ENCODE data around the gene KRT83. TPM values are rescaled to one million over a fixed set of nuclear protein-coding genes. Genes with fewer than 3 reads are reported as not detected.
"Not testable (repeated sequence)": the region's sequence is repeated elsewhere in the genome, so short reads cannot be mapped to it uniquely, and the experiment has no call there.

KRT83 gene
- polyA plus RNA-seq, 3 donors = not detected

DNA sequence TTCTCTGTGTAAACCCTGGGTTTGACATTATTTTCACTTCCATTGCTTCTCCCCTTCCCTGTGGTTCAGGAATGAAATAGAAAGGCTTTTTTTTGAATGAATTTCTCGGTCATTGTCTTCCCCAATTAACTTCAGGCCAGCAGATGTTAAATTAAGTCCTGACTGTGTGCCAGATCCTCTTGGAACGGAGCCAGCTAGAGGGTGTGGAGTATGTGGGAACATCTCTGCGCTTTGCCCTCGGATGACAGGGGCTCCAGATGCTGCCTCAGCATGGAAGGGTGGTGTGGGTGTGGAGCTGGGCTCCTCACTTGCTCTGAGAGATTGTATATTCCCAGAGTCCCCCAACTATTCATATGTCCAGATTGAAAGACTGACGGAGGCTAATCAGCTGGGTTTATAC is 33.0 kb upstream of the KRT83 start:
- no peak for DNase-seq

DNA sequence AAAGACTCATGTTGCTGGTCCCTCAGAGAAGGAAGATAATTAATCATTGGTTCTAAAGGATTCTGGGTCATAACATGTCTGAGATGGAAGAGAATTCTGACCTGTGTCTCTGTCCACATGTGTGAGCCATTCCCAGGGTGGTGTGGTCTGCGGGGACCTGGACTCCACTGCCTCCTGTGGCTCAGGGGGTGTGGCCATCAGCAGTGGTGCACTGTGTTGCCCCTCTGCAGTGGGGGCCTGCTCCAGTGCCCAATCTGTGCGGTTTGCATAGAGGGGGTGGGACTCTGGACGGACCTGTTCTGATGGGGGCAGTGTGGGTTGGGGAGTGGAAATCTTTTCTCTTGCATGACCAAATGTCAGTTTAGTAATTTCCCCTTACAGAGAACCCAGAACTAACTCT is 32.6 kb upstream of the KRT83 start:
- no peak for DNase-seq

DNA sequence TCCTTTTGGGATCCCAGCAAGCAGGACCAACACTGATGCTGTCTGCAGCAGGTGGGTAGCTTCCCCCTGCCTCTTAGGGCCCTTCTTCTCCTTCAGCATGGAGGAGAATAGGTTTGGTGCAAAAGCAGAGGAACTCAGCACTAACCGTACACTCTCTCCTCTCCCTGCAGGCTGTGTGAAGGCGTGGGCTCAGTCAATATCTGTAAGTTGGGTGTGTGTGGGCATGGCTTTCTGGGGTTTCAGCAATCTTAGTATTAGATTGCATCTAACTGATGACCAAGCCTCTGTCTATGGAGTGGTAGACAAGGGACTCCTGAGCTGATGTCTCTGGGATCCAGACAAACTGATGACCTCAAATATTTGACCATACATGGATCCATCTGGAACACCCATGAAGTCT is 31.8 kb upstream of the KRT83 start:
- no peak for DNase-seq

DNA sequence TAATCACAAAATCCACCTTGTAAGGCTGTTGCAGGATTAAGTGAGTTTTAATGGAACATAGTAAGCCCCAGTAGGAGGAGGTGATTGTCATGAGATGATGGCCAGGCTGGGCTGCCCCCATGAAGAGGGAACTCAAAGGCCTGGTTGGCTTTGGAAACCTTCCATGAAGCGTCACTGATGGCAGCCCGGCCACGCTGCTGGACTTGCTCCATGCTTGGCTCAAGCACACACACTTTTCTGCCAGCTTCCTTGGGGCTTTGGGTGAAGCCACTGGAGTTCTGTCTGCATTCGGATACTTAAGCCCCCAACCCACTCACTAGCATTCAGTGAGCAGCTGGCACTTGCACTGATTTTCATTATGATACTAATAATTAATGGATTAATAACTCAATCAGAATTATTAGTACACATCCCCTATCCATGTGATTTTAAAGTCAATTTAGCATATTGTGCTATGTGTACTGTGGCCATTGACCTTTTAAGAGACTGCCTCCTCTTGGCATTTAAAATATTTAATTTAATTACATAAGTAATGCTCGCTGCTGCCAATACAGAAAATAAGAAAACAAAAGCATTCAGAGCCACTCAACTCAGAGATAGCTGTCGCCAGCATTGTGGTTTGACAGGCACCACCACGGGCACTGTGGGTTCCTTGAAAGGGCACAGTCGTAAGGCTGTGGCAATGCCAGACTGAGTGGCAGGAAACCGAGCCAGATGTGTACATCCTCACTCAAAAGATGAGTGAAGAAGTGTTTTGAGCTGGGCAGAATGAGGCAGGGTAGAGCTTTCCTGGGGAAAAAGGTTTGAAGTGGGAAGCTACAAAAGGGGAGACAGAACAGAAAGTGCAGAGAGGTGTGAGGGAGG is 30.2 kb upstream of the KRT83 start:
- DNase-seq = no peak

DNA sequence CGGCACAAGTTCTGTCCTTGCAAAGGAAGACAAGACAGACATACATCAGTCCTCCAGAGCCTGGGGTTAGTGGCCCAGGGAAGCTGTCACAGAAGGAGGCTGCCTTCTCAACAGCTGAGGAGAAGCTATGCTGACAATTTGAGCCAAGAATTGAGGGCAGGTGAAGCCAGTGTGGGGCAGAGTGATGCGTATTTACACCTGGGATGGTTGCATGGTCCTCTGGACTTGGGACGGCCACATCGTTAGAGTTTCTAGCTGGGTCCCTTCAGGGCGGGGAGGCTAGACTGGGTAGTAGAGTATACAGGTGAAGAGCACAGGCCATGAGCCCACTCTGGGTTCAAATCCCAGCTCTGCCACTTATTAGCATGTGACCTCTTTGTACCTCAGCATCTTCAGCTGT is 29.6 kb upstream of the KRT83 start:
- DNase-seq = no peak

DNA sequence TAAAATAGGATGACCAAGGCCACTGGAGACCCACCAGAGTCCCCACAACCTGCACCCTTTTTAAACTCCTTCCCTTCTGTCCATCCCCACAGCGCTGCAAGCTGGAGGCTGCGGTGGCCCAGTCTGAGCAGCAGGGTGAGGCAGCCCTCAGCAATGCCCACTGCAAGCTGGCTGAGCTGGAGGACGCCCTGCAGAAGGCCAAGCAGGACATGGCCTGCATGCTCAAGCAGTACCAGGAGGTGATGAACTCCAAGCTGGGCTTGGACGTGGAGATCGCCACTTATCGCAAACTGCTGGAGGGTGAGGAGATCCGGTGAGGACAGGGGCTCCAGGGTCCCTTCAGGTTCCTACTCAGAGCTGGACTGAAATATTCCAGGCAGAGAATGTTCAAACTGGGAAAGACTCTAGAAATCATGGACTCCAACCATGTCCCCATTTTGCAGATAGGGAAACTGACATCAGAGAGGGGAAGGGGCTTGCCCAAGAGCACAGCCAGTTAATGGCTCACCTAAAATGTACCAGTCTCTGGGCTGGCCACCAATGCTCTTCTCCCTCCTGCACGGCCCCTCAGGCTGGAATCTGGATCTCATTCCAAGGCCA is 28.9 kb upstream of the KRT83 start:
- DNase-seq = no peak

DNA sequence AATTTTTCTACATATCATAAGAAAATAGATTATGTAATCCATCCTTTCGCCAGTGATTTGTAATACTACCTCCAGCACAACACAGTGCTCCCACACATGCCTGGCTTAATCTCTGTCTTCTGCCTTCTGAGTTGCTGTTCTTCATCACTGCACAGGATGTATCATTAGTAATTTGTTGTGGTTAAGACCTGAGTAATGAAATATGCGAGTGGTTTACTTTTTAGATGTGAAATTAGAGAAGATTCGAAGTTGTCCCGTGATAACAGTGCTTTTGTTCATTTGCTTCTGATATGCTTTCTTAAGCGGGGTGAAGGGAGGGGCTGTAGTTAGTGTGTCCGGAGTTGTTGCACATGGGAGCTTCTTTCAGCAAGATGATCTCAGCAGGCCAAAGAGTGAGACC is 28.0 kb upstream of the KRT83 start:
- no peak for DNase-seq

DNA sequence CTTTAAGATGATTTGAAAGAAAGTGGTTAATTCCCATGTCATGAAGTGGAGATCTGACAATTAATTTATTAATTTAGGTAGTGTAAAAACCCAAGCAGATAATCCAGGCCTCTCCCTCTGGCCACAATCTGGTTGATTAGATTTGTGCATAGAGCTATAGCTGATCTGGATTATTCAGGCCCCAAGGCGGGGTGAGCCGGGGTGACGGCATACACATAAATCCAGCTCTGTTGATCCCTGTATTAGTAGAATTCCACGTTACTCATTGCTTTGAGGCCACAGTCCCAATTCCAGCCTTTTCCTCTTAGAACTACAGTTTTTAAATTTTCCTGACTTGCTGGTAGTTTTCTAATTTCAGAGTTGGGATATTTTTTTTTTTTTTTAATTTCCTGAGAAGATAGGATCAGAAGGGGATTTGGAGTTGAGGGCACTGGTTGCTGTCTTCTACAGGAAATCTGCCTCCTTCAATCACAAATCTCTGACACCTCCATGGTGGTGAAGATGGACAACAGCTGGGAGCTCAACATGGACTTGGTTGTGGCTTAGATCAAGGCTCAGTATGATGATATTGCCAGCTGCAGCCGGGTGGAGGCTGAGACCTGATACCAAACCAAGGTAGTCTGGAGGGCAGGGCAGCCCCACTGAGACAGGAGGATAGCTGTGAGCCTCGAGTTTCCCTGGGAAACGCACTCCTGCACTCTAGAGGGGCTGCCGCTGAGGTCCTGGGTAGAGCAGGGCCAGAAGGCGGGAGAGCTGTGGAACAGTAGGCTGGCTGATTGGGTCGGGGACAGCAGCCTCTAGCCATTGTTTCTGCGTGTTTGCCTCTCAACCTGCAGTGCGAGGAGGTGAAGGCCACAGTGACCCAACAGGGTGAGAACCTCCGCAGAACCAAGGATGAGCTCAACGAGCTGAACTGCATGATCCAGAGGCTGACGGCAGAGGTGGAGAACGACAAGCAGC is 26.6 kb upstream of the KRT83 start:
- no peak for DNase-seq

DNA sequence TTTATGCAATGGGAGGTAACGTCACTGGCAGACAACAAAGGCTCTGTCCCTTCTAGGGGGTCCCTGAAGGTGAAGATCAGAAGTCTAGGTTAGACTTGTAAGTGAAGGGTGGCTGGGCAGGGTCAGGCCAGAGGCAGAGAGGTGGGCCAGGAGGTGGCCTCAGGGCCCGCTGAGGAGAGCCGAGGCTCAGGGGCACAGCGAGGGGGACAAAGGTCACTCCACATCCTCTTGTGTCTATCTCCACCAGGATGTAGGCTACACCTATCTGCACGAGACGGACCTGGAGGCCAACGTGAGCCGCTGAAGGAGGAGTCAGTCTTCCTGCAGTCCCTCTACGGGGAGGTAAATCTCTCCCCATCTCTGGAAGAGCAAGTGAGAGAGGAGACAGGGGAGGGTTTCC is 25.8 kb upstream of the KRT83 start:
- DNase-seq = no peak

DNA sequence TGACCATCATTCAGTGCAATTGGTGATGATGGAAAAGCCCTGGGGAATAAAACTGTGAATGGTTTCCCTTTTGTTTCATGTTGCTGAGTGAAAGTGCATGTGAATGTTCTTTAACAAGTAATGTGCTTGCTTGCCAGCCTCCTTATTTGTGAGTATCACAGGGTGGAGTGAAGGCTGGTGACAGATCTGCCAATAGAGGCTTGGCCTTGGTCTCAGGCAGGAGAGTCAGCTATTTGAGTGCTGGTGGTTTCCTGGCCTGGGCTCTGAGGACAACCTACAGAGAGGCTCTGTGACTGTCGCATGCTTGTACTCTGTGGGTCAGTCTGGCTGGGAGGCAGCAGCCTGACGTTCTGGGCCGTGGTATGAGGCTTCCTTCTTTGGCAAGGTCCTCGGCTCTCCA is 25.4 kb upstream of the KRT83 start:
- DNase-seq = no peak

DNA sequence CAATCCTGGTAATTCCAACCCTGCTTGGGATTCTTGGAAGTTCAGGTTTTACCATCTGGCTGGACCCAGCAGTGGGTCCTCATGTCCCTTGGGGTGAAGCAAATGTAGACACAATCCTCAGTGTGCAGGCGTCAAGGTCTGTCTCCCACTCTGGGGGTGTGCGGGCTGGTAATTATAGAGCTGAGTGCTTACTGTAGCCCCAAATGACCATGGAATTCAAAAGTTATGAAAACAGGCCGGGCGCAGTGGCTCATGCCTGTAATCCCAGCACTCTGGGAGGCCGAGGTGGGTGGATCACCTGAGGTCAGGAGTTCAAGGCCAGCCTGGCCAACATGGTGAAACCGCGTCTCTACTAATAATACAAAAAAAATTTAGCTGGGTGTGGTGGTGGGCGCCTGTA is 23.8 kb upstream of the KRT83 start:
- DNase-seq = not testable (repeated sequence)

DNA sequence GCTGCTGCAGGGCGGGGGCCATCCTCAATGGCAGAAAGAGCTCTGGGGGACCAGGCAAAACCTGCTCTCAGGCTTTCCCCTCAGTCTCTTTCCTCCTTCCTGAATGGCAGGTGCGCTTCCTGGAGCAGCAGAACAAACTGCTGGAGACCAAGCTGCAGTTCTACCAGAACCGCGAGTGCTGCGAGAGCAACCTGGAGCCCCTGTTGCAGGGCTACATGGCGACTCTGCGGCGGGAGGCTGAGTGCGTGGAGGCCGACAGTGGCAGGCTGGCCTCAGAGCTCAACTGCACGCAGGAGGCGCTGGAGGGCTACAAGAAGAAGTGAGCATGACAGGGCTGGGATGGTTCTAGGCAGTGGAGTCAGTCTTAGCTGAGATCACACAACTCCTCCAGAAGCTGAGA is 22.9 kb upstream of the KRT83 start:
- DNase-seq = no peak

DNA sequence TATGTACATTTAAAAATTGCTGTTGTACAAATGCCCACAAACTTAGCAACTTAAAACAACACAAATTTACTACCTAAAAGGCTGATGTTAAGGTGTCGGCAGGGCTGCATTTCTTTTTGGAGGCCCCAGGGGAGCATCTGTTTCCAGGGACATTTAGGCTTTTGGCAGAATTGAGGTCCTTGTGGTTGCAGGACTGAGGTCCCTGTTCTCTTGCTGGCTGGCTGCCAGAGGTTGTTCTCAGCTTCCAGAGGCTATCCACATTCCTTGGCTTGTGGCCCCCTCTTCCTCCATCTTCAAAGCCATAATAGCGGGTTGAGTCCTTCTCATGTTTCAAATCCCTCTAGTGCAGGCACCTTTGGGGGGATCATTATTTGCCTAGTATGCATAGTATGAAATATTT is 22.4 kb upstream of the KRT83 start:
- no peak for DNase-seq

DNA sequence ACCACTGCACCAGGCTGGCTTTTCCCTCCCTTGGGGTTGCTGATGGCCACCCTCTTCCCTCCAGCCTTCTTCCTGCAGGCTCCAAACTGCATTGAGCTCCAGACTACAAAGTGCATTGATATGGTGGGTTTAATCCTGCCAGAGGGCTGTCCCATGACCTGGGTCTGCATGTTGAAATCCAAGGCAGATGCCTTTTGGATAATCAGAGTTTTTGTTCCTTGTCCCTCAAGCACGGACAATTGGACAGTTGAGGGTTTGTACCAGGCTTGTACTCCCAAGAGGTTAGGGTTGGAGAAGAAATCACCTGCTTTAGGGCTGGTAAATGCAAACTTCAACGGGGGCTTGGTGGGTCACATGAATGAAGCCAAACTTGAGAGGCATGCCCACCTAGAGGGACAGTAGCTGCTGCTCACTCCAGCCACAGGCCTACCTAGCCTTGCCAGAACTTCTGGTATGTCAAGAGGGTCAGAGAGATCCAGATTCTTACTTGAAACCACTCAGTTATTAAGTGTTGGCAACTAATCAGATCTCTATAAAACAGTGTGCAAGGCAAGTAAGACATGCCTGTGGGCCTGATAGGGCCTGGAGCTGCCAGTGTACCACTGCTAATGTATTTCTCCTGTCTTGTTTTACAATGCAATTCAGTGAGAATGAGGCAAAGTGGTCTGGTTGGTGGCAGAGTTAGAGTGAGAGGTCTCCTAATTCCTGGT is 21.7 kb upstream of the KRT83 start:
- no peak for DNase-seq

DNA sequence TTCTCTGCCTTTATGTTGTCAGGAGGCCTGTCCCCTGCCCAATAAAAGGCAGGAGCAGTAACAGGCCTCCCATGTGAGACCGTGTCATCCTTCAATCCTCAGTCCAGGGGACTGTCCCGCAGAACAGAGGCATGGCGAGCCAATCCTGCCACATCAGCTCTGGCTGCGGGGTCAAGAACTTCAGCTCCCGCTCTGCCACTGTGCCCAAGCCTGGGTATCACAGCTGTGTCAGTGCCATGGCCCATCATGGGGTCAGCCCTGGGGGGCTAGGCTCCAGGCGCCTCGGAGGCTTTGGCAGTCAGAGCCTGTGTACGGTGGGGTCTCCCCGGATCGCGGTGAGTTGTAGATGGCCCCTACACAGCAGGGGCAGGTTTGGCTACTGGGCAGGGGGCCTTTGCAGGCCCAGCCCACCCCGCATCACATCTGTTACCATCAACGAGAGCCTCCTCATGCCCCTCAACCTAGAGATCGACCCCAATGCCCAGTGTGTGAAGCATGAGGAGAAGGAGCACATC is 19.9 kb upstream of the KRT83 start:
- no peak for DNase-seq

DNA sequence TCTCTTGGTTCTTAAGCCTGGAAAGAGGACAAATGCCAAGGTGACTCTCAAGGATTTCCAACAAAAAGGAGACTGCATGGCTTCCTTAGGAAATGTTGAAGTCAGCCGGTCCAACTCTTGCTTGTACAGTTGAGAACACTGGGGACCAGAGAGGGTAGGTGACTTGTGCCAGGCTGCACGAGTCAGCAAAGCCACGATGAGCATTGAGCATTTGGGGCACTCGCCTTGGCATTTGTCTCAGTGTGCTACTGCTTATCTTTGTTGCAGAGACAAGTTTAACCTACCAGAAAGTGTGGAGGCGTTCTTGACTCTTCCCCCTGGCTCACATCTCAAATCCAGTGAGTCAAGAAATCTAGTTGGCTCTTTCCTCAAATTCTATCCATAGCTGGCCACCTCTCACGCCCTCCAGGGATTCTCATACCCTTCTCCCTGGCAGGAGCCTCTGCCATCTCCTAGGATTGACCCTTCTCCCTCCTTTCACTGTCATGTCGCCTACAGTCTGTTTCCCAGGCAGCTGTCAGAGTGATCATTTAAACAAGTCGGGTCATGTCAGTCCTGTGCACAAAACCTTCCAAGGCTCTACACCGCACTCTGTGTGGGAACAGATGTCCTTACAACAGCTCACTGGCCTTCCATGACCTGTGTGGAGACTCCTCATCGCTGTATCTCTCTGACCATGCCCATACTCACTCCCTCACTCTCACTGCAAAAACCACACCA is 17.2 kb upstream of the KRT83 start:
- no peak for DNase-seq

DNA sequence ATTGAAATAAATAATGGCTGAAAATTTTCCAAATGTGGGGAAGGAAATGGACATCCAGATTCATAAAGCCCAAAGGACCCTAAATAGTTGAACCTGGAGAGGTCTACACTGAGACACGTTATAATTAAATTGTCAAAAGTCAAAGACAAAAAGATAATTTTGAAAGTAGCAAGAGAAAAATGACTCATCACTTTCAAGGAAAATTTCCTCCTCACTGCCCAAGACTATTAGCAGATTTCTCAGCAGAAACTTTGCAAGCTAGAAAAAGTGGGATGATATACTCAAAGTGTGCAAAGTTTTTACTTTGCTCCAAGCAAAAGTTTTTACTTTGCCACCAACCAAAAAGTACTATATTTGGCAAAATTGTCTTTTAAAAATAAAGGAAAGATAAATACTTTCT is 15.9 kb upstream of the KRT83 start:
- no peak for DNase-seq

DNA sequence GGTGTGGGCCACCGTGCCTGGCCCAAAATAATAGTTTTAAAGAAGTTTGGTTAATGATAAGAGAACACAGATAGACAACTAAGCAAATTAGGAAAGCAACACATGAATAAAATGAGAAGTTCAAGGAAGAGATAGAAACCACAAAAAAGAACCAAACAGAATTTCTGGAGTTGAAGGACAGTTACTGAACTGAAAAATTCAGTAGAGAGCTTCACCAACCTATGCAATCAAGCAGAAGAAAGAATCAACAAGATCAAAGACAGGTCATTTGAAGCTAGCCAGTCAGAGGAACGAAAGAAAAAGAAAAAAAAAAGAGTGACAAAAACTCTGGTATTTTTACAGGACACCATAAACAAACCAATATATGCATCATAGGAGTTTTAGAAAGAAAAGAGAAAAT is 15.4 kb upstream of the KRT83 start:
- no peak for DNase-seq

DNA sequence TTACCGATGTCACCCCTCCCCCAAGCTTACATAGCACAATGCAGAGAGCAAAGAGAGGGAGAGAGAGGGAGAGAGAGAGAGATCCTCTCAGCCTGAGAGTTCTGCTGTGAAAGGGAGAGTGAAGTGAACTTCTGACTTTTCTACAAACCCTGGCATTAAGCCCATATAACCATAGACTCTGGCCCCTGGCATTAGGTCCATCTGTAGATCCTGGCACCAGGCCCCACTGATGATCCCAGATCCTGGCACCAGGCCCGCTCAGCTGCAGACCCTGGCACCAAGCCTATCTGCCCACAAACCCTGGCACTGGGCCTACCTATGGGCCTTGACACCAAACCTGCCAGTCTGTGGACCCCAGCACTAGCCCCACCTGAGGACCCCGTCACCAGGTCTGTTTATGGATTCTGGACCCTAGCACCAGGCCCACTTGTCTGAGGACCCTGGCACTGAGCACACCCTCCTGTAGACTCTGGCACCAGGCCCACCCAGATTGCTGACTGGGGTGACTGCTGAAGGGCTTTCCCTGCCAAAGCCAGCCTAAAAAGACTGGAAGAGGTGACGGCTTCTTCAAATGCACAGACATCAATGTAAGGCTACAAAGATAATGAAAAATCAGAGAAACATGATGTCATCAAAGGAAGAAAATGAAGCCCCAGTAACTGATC is 14.5 kb upstream of the KRT83 start:
- no peak for DNase-seq

DNA sequence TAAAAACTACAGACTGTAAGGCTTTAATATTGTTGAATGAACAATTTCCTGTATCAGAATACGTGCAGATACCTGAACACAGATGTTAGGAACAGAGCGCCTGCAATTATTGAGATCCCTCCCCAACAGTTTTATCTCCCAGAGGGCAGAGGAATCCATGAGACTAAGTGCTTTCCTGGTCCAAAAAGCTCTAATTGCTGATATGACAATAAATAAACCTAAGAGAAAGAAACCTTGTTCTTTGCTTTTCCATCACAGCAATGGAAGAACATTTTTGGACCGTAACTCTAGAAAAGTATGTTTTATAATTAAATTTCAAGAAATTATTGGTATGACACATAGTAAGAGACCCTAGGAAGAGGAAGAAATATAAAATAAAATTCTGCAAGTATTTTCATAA is 13.0 kb upstream of the KRT83 start:
- DNase-seq = no peak

DNA sequence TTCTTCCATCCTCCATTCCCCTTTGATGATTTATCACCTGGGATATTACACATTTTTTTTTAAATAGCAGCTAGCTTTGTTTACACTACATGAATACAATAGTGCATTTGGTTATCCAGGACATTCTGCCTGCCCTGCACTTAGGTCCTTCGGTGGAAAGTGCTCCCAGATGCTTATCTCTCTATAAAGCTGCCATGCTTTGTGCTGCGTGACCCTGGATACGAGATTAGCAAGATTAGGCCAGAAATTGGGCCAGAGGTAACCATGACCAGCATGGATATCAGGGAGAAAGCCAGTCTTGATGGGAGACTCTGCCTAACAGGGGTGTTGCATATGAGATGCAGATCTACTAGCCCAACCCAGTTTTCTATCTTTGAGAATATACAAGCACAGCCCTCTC is 12.1 kb upstream of the KRT83 start:
- no peak for DNase-seq
